ENCODE results near the gene LRRK2. TPM values are rescaled to one million over a fixed set of nuclear protein-coding genes. Genes with fewer than 3 reads are reported as not detected.

LRRK2 gene
- total RNA-seq, 1 donor from 2014 or later: 2.1 TPM

GRCh38 chr12:40229690-40230651 lies 5.2 kb downstream of the LRRK2 start:
- no peak for TF ChIP-seq CTCF (conservative IDR thresholded peaks at IDR 0.05)
- Mint-ChIP-seq H3K4me3 (no peak overlapping the region), H3K27ac (ENCODE audit: unreplicated experiment) (no peak overlapping the region), H3K4me1 (peaks cover 7% of the 10 kb centered on the region), H3K36me3 (ENCODE audit: low read depth) (no peaks in the 10 kb centered on the region), H3K27me3 (ENCODE audit: low read depth) (peaks cover 17% of the 10 kb centered on the region), H3K9me3 (no peaks in the 10 kb centered on the region)
- no peak for DNase-seq (ENCODE audit: low read depth, low spot score)

GRCh38 chr12:40232602-40233001 lies 7.8 kb downstream of the LRRK2 start:
- H3K9me3 Mint-ChIP-seq: no peaks in the 10 kb centered on the region
- H3K27ac Mint-ChIP-seq (ENCODE audit: unreplicated experiment): no peak overlapping the region
- no peak overlapping the region for H3K4me3 Mint-ChIP-seq
- no peaks in the 10 kb centered on the region for H3K4me1 Mint-ChIP-seq
- TF ChIP-seq CTCF (conservative IDR thresholded peaks at IDR 0.05): no peak
- no peak for DNase-seq (ENCODE audit: low read depth, low spot score)
- H3K36me3 Mint-ChIP-seq (ENCODE audit: low read depth): no peaks in the 10 kb centered on the region
- H3K27me3 Mint-ChIP-seq (ENCODE audit: low read depth): no peaks in the 10 kb centered on the region

GRCh38 chr12:40233741-40234367 lies 9.1 kb downstream of the LRRK2 start:
- Mint-ChIP-seq H3K27ac (ENCODE audit: unreplicated experiment) (no peak overlapping the region), H3K27me3 (ENCODE audit: low read depth) (no peaks in the 10 kb centered on the region), H3K9me3 (no peaks in the 10 kb centered on the region), H3K4me3 (no peak overlapping the region), H3K4me1 (peaks cover 8% of the 10 kb centered on the region), H3K36me3 (ENCODE audit: low read depth) (no peaks in the 10 kb centered on the region)
- TF ChIP-seq CTCF (conservative IDR thresholded peaks at IDR 0.05): no peak
- no peak for DNase-seq (ENCODE audit: low read depth, low spot score)

- peaks cover 9% of the 10 kb centered on the region for H3K4me1 Mint-ChIP-seq
- H3K27me3 Mint-ChIP-seq (ENCODE audit: low read depth): no peaks in the 10 kb centered on the region
- DNase-seq (ENCODE audit: low read depth, low spot score): no peak
- no peak for TF ChIP-seq CTCF (conservative IDR thresholded peaks at IDR 0.05)
- no peaks in the 10 kb centered on the region for H3K36me3 Mint-ChIP-seq (ENCODE audit: low read depth)
- H3K27ac Mint-ChIP-seq (ENCODE audit: unreplicated experiment): no peak overlapping the region
- H3K9me3 Mint-ChIP-seq: no peaks in the 10 kb centered on the region
- H3K4me3 Mint-ChIP-seq: no peak overlapping the region
These were observed 11.6 kb downstream of the LRRK2 start for GRCh38 chr12:40236357-40236850.

- Mint-ChIP-seq H3K4me3 (no peak overlapping the region), H3K27ac (ENCODE audit: unreplicated experiment) (no peak overlapping the region), H3K9me3 (no peaks in the 10 kb centered on the region), H3K4me1 (peaks cover 9% of the 10 kb centered on the region), H3K36me3 (ENCODE audit: low read depth) (no peaks in the 10 kb centered on the region), H3K27me3 (ENCODE audit: low read depth) (no peaks in the 10 kb centered on the region)
- DNase-seq (ENCODE audit: low read depth, low spot score): no peak
- TF ChIP-seq CTCF (conservative IDR thresholded peaks at IDR 0.05): no peak
These were observed 13.6 kb downstream of the LRRK2 start for GRCh38 chr12:40238266-40238902.

Data from neural crest cell (in vitro differentiated cells).